SHP77 treated with DMSO at 0.1 percent for 48 hours (cell line): ENCODE results near the gene ERC1.

Source experiments
- DNase-seq: peaks from one replicate; lab custom pipeline; 2025; lab: John Stamatoyannopoulos, UW

ERC1 gene

GRCh38 chr12:1517734-1518525 is 526.9 kb downstream of the ERC1 start:
- DNase-seq, result no peak

DNA sequence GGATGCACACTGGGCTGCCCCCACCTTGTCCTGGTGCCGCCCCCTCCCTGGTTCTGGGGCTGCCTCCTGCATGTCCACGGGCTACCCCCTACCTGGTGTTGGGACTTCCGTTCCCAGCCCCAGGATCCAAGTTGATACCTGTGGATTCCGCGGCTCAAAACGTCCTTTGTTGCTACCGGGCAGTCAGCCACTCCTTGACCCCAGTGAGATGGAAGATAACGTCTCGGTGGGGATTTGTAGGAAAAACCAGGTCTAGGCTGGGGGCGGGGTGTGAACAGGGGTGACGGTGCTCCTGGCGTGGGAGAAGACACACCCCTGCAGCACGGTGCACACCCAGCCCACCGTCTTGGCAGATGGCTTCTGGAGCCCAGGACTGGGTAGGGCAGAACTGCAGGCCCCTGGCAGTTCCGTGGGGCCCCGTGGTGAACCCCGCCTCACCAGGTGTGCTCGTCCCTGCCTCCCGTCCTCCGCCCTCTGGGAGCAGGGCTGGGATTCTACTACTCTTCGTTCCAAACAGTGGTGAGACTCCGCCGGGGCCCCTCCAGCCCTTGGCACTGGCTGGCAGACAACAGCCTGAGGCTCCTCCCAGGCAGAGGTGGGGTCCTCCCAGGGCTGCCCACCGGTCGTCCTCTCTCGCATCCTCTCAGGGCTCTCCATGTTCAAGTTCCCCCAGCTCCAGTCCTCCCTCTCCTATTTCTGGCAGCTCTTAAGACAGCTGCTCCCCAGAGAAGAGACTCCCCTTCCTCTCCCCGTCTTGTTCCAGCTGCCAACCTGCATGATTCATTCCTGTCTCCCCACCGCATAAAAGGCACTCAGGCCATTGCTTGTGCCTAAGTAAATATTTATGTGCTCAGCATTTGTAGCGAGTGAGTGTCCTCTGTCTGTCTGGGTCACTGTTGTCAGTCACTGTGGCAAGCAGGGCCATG is 527.8 kb downstream of the ERC1 start:
- no peak for DNase-seq

- DNase-seq, result no peak
Measured at GRCh38 chr12:1519642-1520041, 528.6 kb downstream of the ERC1 start.

- no peak for DNase-seq
Measured at GRCh38 chr12:1523046-1523445, 532.0 kb downstream of the ERC1 start.

- DNase-seq, result no peak
Measured at GRCh38 chr12:1523558-1524050, 532.6 kb downstream of the ERC1 start.

DNA sequence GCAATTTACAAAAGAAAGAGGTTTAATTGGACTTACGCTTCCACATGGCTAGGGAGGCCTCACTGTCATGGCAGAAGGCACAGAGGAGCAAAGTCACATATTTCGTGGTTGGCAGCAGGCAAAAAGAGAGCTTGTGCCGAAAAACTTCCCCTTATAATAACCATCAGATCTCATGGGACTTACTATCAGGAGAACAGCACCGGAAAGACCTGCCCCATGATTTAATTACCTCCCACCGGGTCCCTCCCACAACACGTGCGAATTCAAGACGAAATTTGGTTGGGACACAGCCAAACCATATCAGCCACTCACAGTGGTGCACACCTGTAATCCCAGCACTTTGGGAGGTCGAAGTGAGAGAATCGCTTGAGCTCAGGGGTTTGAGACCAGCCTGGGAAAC is 534.8 kb downstream of the ERC1 start:
- no peak for DNase-seq

- DNase-seq, result no peak
Measured at GRCh38 chr12:1527789-1528188, 536.8 kb downstream of the ERC1 start.

DNA sequence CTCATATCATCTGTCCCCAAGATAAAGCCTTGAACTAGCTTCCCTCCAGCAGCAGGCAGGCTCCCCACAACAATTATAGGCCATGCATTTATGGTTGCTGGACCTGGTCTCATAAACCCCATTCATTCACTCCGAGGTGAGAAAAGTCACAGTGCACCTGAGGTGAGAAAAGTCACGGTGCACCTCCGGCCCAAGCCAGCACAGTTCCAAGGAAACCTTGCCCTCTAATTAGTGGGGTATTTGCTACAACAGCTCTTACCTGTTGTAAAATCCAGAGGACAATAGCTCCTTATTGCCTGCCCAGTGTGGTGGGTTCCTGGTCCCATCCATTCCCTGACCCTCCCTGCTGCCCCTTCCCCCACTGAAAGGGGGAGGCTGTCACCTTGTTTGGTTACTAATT is 537.8 kb downstream of the ERC1 start:
- DNase-seq, result no peak

GRCh38 chr12:1529228-1529861 is 538.3 kb downstream of the ERC1 start:
- DNase-seq, result no peak

DNA sequence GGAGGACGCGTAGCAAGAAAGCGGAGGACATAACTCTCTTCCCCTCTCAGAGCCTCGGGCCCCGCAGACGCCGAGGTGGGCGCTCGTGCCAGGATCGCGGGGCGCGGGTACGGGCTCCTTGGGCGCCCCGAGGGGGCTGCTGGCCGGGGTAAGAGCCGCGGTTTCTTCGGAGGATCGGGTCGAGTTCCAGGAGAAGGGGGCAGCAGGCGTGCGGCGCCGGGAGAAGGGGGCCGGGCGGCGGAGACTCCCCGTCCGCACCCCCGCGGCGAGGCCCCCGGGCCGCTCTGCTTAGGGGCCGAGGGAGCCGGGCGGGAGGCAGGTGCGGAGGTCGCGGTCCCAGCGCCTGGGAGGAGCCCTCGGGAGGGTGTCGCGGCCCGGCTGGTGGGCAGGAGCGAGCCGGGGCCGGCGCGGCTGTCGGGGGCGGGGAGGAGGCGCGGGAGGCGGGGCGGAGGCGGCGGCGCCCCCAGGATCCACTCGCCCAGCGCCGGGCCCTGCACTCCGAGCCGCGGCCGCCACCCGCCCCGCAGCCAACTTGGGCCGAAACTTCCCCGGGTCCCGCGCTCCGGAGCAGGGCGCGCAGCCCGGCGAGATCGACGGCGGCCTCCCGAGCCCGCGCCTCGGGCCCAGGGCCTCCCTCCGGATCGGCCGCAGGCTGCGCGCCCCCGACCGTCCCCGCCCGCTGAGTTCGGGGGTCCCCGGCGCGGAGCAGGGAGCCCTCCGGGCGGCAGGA is 539.0 kb downstream of the ERC1 start:
- no peak for DNase-seq

GRCh38 chr12:1530592-1531152 is 539.6 kb downstream of the ERC1 start:
- no peak for DNase-seq

DNA sequence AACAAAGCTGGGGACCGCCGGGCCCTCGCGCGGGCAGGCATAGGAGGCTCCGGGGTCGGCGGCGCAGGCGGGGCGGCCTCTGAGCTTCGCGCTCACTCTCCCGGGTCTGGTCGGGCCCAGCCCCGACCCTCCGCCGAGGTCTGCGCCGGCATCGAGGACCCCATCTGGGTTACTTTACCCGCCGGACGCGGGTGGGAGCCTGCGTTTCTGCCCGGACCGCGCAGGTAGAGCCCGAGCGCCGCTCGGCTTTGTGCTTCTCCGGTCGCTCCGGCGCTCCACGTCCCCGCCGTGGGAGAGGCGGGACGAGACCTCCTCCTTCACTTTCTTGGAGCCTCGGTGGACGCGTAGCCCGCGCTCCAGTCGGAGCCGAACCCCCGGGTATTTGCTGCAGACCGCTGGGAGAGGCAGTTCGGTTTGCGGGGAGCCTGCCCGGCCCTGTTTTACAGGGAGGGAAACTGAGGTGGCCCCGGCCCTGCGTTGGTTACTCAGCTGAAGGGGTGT is 540.2 kb downstream of the ERC1 start:
- DNase-seq, result no peak

DNA sequence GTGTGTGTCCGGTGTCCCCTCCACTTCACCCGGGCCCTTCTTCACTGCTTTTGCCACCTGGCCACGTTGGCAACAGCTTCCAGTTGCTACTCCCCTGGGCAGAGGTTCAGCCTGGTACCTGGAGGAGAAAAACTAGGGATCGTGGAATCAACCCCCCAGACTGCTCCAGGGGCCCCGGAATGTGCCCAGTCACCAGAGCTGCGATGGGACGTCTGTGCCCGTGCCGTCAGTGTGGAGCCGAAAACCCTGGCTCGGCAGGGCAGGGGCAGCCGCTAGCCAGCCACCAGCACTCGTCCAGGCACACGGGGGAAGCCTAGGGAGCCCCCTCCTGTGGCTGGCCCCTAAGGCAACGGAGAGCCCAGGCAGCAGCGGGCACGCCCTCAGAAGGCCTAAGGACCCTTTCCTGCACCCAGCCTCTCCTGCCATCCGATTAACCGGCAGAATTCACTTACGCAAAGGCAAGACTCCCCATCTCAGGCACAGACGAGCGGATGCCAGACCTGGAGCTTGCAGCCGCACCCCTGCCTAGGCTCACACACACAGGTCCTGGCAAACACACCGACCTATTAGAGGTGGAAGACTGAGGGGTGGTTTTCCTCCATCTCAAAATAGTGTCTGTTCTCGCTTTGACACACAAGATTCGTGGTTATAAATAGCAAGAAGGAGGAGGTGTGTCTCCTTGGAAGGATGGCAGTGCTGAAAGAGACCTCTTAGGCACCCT is 540.8 kb downstream of the ERC1 start:
- no peak for DNase-seq

- DNase-seq, result no peak
Measured at GRCh38 chr12:1532375-1533165, 541.5 kb downstream of the ERC1 start.

DNA sequence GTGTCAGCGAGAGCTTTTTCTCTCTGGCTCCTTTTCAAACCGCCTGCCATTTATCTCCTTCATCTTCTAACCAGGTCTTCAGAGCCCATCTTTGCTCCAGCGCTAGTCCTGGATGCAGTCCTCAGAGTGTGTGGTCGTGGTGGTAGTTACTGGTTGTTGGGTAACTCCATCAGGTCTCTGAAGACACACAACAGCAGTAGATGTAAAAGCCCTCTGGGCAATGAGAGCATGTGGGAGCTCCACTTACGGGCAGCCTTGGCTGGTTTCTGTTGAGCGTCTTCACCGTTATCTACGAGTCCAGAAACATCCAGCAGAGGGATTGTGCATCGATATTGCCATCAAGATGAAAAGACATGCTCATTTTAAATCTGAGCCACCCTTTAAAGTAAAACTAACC is 542.2 kb downstream of the ERC1 start:
- DNase-seq, result no peak

GRCh38 chr12:1533602-1534304 is 542.7 kb downstream of the ERC1 start:
- no peak for DNase-seq

DNA sequence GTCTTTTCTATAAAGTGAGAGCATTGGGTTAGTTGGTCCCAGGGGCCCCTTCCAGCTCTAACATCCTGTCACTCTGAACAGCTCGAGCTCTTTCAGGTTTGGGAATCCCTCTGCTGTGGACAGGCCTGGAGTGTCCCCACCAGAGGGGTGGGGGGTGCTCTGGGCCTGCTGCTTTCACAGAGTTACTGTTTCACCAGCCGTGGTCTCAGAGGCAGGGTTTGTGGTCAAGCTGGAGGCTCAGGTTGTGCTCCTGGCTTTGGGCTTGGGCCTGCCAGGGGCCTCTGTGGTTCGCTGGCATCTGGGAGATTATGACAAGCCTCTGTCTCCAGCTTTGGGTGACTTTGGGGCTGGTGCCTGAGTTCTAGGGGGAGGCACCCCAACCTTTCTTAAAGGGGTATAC is 543.7 kb downstream of the ERC1 start:
- no peak for DNase-seq

- DNase-seq, result no peak
Measured at GRCh38 chr12:1536817-1537216, 545.8 kb downstream of the ERC1 start.

DNA sequence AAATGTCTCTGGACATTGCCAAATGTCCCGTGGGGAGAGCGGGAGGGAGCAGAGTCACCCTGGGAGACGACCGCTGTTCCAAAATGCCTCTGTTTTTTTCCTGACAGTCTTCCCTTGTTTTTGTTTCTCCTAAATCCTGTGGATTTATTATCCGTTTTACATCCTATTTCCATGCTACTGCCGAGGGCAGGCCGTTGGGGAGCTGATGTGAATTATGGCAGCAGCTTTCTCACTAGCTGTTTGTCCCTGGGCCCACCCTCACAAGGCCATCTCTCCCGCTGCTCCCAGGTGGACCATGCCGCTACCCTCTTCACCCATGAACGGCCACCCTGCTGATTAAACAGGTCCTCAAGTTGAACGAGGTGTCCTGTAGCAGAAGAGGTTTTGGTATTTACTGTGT is 548.1 kb downstream of the ERC1 start:
- DNase-seq, result no peak
